NCI-H2081 treated with DMSO at 0.1 percent for 48 hours (cell line): Measurements from ENCODE around the gene MAP2K2.

Source experiments
- DNase-seq: peaks from one replicate; lab custom pipeline; 2025; lab: John Stamatoyannopoulos, UW

MAP2K2 gene

GRCh38 chr19:4043966-4044715 is 79.8 kb downstream of the MAP2K2 start:
- no peak for DNase-seq

GRCh38 chr19:4043401-4043800 is 80.5 kb downstream of the MAP2K2 start:
- no peak for DNase-seq

GRCh38 chr19:4042731-4043082 is 81.2 kb downstream of the MAP2K2 start:
- no peak for DNase-seq

GRCh38 chr19:4042064-4042730 is 81.7 kb downstream of the MAP2K2 start:
- DNase-seq: no peak
